K562 (cell line): ENCODE data around the gene PACRG.

Source experiments
- EP300 ChIP-seq: IDR thresholded peaks from 2 replicates; pipeline ENCODE4 v1.6.1; 2012; ENCODE audit warnings: low read length, improper control_type of control experiment
- IRF1 ChIP-seq: sonication (generic); formaldehyde crosslinking; IDR thresholded peaks from 2 replicates; pipeline ENCODE4 v1.8.0; 2022; ENCODE audit warnings: missing genetic modification reagents, mild to moderate bottlenecking, borderline replicate concordance
- NEUROD1 ChIP-seq: fragments of 150-350 bp; IDR thresholded peaks from 2 replicates; pipeline ENCODE4 v1.6.1; 2014; ENCODE audit warnings: borderline replicate concordance, low read length, low read depth; ENCODE audit not compliant: partially characterized antibody
- NR2C2 ChIP-seq, 2 experiments: fragments of 200-800 bp in 1 of 2; sonication (Bioruptor generic) in 1 of 2; sonication (generic) in 1 of 2; formaldehyde crosslinking in 1 of 2; IDR thresholded peaks; 2 replicates each; pipeline versions ENCODE4 v1.6.1 to v1.8.0; 2016 to 2022; ENCODE audit warnings: mild to moderate bottlenecking in 1 of 2, missing compliant biosample characterization in 1 of 2, missing genetic modification characterization in 1 of 2, missing genetic modification reagents in 1 of 2
- POLR2AphosphoS2 ChIP-seq: IDR thresholded peaks from 2 replicates; pipeline ENCODE4 v1.6.1; 2012; ENCODE audit warnings: low read length, improper control_type of control experiment
- TF ChIP-seq, protein P1 (sequence below): fragments of 450-650 bp; formaldehyde crosslinking; conservative IDR thresholded peaks from 2 replicates; pipeline ENCODE4 v1.4.0; 2022; ENCODE audit warnings: mild to moderate bottlenecking, missing genetic modification characterization

- TF ChIP-seq NEUROD1 = no peak
- TF ChIP-seq IRF1 (CRISPR knock-in tag) = no peak
- TF ChIP-seq, protein P1, sequence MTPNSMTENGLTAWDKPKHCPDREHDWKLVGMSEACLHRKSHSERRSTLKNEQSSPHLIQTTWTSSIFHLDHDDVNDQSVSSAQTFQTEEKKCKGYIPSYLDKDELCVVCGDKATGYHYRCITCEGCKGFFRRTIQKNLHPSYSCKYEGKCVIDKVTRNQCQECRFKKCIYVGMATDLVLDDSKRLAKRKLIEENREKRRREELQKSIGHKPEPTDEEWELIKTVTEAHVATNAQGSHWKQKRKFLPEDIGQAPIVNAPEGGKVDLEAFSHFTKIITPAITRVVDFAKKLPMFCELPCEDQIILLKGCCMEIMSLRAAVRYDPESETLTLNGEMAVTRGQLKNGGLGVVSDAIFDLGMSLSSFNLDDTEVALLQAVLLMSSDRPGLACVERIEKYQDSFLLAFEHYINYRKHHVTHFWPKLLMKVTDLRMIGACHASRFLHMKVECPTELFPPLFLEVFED (CRISPR knock-in tag) = no peak
- no peak for TF ChIP-seq POLR2AphosphoS2
- TF ChIP-seq EP300 = no peak
- no peak for TF ChIP-seq NR2C2 (CRISPR knock-in tag; IDR thresholded peaks at IDR 0.05)
- no peak for TF ChIP-seq NR2C2 (tag; IDR thresholded peaks at IDR 0.05)
These were observed 516.2 kb downstream of the PACRG start for GRCh38 chr6:163243692-163244589.
